Measurements from ENCODE around the gene SCRN2.

The SCRN2 gene

GRCh38 chr17:47847341-47848197 is 6.5 kb upstream of the SCRN2 start:
- TF ChIP-seq, protein P1, sequence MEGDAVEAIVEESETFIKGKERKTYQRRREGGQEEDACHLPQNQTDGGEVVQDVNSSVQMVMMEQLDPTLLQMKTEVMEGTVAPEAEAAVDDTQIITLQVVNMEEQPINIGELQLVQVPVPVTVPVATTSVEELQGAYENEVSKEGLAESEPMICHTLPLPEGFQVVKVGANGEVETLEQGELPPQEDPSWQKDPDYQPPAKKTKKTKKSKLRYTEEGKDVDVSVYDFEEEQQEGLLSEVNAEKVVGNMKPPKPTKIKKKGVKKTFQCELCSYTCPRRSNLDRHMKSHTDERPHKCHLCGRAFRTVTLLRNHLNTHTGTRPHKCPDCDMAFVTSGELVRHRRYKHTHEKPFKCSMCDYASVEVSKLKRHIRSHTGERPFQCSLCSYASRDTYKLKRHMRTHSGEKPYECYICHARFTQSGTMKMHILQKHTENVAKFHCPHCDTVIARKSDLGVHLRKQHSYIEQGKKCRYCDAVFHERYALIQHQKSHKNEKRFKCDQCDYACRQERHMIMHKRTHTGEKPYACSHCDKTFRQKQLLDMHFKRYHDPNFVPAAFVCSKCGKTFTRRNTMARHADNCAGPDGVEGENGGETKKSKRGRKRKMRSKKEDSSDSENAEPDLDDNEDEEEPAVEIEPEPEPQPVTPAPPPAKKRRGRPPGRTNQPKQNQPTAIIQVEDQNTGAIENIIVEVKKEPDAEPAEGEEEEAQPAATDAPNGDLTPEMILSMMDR (IDR thresholded peaks at IDR 0.05) = peak; percentile 63

DNA sequence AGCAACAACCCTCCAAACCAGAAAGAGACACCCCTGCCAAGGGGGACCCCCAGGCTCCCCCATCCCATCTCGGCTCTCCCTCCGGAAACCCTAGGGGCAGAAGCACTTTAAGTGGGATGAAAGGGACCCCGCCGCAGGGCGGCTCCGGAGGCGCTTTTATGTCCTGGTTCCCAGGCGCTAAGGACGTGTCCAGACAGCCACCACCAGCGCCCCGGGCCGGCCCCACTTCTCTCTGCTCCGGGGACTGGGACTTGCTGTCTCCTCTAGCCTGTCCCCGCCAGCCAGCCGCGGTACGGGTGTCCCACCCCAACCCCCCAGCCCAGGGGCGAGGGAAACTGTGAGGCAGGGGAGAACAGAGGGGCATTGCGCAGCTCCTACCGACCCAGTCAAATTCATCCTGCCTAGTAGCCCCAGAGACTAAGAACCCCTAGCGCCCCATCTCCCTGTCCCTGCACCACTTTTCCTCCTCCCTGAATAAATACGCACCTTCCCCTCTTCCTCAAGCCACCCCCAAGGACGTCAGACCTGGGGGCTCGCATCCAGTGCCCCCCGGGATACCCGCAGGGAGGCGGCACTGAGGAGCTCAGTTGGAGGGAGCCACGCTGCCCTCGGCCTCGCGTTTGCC is 5.8 kb upstream of the SCRN2 start:
- TF ChIP-seq, protein P1 (IDR thresholded peaks at IDR 0.05) = no peak

DNA sequence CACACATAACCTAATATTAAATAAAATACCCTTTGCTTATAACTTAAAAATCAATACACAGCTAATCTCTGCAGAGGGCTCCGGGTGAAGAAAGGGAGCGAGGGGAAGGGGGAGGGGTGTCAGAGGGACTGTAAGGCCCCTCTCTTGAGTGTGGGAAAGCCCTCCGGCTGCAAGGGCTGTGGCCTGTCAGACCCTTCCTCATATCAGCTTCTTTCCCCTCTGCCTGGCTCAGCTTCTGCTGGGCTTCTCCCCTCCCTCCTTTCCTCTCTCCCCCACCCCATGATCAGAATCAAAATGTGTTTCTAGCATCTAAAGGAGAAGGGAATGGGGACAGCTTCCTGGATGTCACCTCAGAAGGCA is 4.6 kb upstream of the SCRN2 start:
- TF ChIP-seq, protein P1 (IDR thresholded peaks at IDR 0.05) = no peak

DNA sequence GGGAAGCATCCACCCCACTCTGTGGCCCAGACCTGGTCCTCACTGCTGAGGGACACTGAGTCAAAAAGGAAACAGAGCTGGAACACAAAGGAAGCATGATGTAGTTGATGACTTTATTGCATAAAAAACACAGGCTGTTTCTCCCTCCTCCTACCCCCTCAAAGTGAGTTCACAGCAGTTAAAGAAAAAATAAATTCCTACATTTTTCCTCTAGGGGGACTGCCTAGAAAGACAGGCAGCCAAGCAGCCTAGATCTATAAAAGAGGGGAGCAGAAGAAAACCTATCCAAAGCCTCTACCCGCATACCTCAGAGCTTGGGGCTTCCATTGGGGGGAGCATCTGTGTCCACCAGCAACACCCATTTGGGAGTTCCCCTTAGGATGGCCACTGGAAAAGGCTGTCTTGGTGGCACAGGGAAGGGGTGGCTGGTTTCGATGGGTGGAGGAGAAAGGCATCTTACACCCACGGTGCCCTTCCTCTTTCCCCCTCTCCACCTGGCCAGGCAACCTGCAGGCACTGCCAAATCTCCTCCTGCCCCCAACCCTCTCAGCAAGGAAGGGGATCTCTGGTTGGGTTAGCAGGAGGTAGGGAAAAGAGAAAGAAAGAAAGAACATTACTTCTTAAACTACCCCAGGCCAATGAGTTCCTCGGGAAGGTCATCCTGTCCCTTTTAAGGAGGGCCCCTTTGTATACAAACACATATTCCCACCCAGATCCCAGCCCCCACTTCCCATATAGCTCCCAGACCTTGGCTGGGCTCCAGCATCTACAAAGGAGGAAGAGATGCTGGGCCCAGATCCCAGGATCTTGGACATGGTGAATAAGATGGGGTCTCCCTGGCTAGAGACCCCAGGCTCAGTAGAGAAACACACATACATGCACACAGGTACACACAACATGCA is 4.0 kb upstream of the SCRN2 start:
- TF ChIP-seq, protein P1 (IDR thresholded peaks at IDR 0.05) = peak; percentile 39

- TF ChIP-seq, protein P1 (IDR thresholded peaks at IDR 0.05) = no peak
These were observed 3.2 kb upstream of the SCRN2 start for GRCh38 chr17:47844227-47844626.

- TF ChIP-seq, protein P1 (IDR thresholded peaks at IDR 0.05) = peak; percentile 13; the same call in 1 of the 2 replicates
These were observed 2.3 kb upstream of the SCRN2 start for GRCh38 chr17:47843391-47843730.

- TF ChIP-seq, protein P1 (IDR thresholded peaks at IDR 0.05) = no peak; the same call in 1 of the 2 replicates
These were observed 617 bp upstream of the SCRN2 start for GRCh38 chr17:47841488-47842291.
